Chondrocyte (in vitro differentiated cells): Measurements from ENCODE around the gene NAXD. TPM values are rescaled to one million over a fixed set of nuclear protein-coding genes. Genes with fewer than 3 reads are reported as not detected.

Source experiments
- DNase-seq: peaks from one replicate; pipeline ENCODE4 v3.0.0; 2021; ENCODE audit warnings: mixed read lengths, low spot score
- H3K27ac Mint-ChIP-seq: one replicate; pipeline ENCODE4 v1.8.0; 2021; ENCODE audit warnings: mild to moderate bottlenecking, moderate library complexity, mixed read lengths; ENCODE audit not compliant: unreplicated experiment
- H3K27me3 Mint-ChIP-seq: 2 replicates; pipeline ENCODE4 v1.8.0; 2021; ENCODE audit warnings: low read depth, mixed read lengths
- H3K36me3 Mint-ChIP-seq: 2 replicates; pipeline ENCODE4 v1.8.0; 2021; ENCODE audit warnings: low read depth, mixed read lengths
- H3K4me1 Mint-ChIP-seq: 2 replicates; pipeline ENCODE4 v1.8.0; 2021; ENCODE audit warnings: low read depth, mild to moderate bottlenecking, mixed read lengths
- H3K4me3 Mint-ChIP-seq: one replicate; pipeline ENCODE4 v1.8.0; 2021; ENCODE audit warnings: mild to moderate bottlenecking, moderate library complexity, mixed read lengths; ENCODE audit not compliant: unreplicated experiment
- H3K9me3 Mint-ChIP-seq: 2 replicates; pipeline ENCODE4 v1.8.0; 2021; ENCODE audit warnings: low read depth, mixed read lengths
- CTCF ChIP-seq: fragments of 200-600 bp; sonication (generic); IDR thresholded peaks from 2 replicates; pipeline ENCODE4 v1.5.0; 2021; ENCODE audit warnings: antibody characterized with exemption, mild to moderate bottlenecking, moderate library complexity
- total RNA-seq: library from RNA; stranded (reverse); gene quantifications from 3 replicates; pipeline ENCODE4 v1.2.1, GENCODE V29; 2021

NAXD gene
- total RNA-seq, 1 donor from 2014 or later = 27.1 TPM

GRCh38 chr13:110625771-110626321 lies 10.5 kb downstream of the NAXD start:
- Mint-ChIP-seq H3K27ac (peak overlapping the region; percentile 45), H3K9me3 (no peaks in the 10 kb centered on the region), H3K4me1 (peaks cover 24% of the 10 kb centered on the region), H3K36me3 (peaks cover 1% of the 10 kb centered on the region), H3K27me3 (no peaks in the 10 kb centered on the region), H3K4me3 (no peak overlapping the region)
- no peak for DNase-seq
- no peak for TF ChIP-seq CTCF

GRCh38 chr13:110626521-110626920 lies 11.2 kb downstream of the NAXD start:
- H3K4me3 Mint-ChIP-seq = no peak overlapping the region
- H3K4me1 Mint-ChIP-seq = peaks cover 24% of the 10 kb centered on the region
- TF ChIP-seq CTCF = no peak
- H3K36me3 Mint-ChIP-seq = peaks cover 1% of the 10 kb centered on the region
- DNase-seq = no peak
- H3K9me3 Mint-ChIP-seq = no peaks in the 10 kb centered on the region
- no peaks in the 10 kb centered on the region for H3K27me3 Mint-ChIP-seq
- peak overlapping the region; percentile 52 for H3K27ac Mint-ChIP-seq

GRCh38 chr13:110627351-110627750 lies 12.0 kb downstream of the NAXD start:
- peak overlapping the region; percentile 34 for H3K27ac Mint-ChIP-seq
- H3K9me3 Mint-ChIP-seq = no peaks in the 10 kb centered on the region
- peaks cover 3% of the 10 kb centered on the region for H3K36me3 Mint-ChIP-seq
- H3K4me1 Mint-ChIP-seq = peaks cover 24% of the 10 kb centered on the region
- no peak for TF ChIP-seq CTCF
- no peaks in the 10 kb centered on the region for H3K27me3 Mint-ChIP-seq
- no peak overlapping the region for H3K4me3 Mint-ChIP-seq
- no peak for DNase-seq

- TF ChIP-seq CTCF = no peak
- Mint-ChIP-seq H3K27me3 (no peaks in the 10 kb centered on the region), H3K4me3 (no peak overlapping the region), H3K9me3 (no peaks in the 10 kb centered on the region), H3K27ac (peak overlapping the region; percentile 78), H3K4me1 (peaks cover 24% of the 10 kb centered on the region), H3K36me3 (peaks cover 3% of the 10 kb centered on the region)
- no peak for DNase-seq
Measured at GRCh38 chr13:110627761-110628476, 12.6 kb downstream of the NAXD start.

GRCh38 chr13:110628477-110628793 lies 13.1 kb downstream of the NAXD start:
- H3K36me3 Mint-ChIP-seq = peaks cover 3% of the 10 kb centered on the region
- no peak for DNase-seq
- H3K4me1 Mint-ChIP-seq = peaks cover 24% of the 10 kb centered on the region
- TF ChIP-seq CTCF = no peak
- no peaks in the 10 kb centered on the region for H3K27me3 Mint-ChIP-seq
- H3K27ac Mint-ChIP-seq = peak overlapping the region; percentile 78
- H3K9me3 Mint-ChIP-seq = no peaks in the 10 kb centered on the region
- no peak overlapping the region for H3K4me3 Mint-ChIP-seq
